Upper lobe of left lung (tissue), 6 donors: ENCODE measurements around the gene ARHGAP45. TPM values are rescaled to one million over a fixed set of nuclear protein-coding genes. Genes with fewer than 3 reads are reported as not detected.

Experiments used
- ATAC-seq, 2 donors: fragments of 200-7000 bp; cut with Tn5 transposase; one replicate each; pipeline ENCODE4 v1.9.1; 2022; ENCODE audit warnings: mild to moderate bottlenecking in 2 of 2, moderate library complexity in 2 of 2; ENCODE audit not compliant: low FRiP score in 2 of 2
- DNase-seq, 2 donors: peaks; one replicate each; pipeline ENCODE4 v3.0.0-alpha.2; 2019 to 2020
- H3K27ac ChIP-seq, 4 donors: fragments of 200-600 bp; sonication (generic); one replicate each; pipeline ENCODE4 v1.5.1; 2016 to 2019
- H3K27me3 ChIP-seq, 4 donors: fragments of 200-600 bp; sonication (generic); one replicate each; pipeline ENCODE4 v1.5.1; 2017 to 2019
- H3K36me3 ChIP-seq, 4 donors: fragments of 200-600 bp; sonication (generic); one replicate each; pipeline ENCODE4 v1.5.1; 2016 to 2019
- H3K4me1 ChIP-seq, 4 donors: fragments of 200-600 bp; sonication (generic); one replicate each; pipeline ENCODE4 v1.5.1; 2018 to 2019
- H3K4me3 ChIP-seq, 4 donors: fragments of 200-600 bp; sonication (generic); one replicate each; pipeline ENCODE4 v1.5.1; 2017 to 2019; ENCODE audit warnings: mild to moderate bottlenecking in 2 of 4, moderate library complexity in 1 of 4
- H3K9me3 ChIP-seq, 4 donors: fragments of 200-600 bp; sonication (generic); one replicate each; pipeline ENCODE4 v1.5.1; 2018 to 2019
- EP300 ChIP-seq, 4 donors: sonication (generic); formaldehyde crosslinking; IDR thresholded peaks; one replicate each; pipeline ENCODE4 v1.5.1; 2017; ENCODE audit warnings: antibody characterized with exemption in 4 of 4, control low read depth in 2 of 4
- POLR2A ChIP-seq, 4 donors: fragments of 450-650 bp; IDR thresholded peaks; one replicate each; pipeline ENCODE4 v1.5.1; 2016 to 2017; ENCODE audit warnings: antibody characterized with exemption in 4 of 4, mild to moderate bottlenecking in 2 of 4
- POLR2AphosphoS5 ChIP-seq, 2 donors: sonication (generic); formaldehyde crosslinking; IDR thresholded peaks; one replicate each; pipeline ENCODE4 v1.5.1; 2017; ENCODE audit warnings: antibody characterized with exemption in 2 of 2
- WGBS, 2 donors: methylation state at CpG; one replicate each; pipeline ENCODE4 v1.1.5; 2017 to 2018; 5-methylcytosine and 5-hydroxymethylcytosine counted together
- total RNA-seq, 6 donors: library from RNA; depleted of rRNA in 4 of 6; stranded (reverse); fragments of >200 nt in 4 of 6; gene quantifications; one replicate each; pipeline versions ENCODE4 v1.1.0 to v1.2.1, GENCODE V29; 2016 to 2021
- TF ChIP-seq, protein P1 (sequence below), 6 experiments: fragments of 450-650 bp in 4 of 6; fragments of 200-600 bp in 2 of 6; sonication (generic) in 2 of 6; IDR thresholded peaks; one replicate each; pipeline ENCODE4 v1.5.1; 2016 to 2019; ENCODE audit warnings: antibody characterized with exemption in 6 of 6
- donor health status: DM: no; HTN: no; CAD: no; lungs with moderate emphysema.
- donor health status: DM: no; HTN: yes; CAD: no; lungs with severe emphysema.

ARHGAP45 gene
- total RNA-seq, 6 donors from 2014 or later: 91.6 to 332 (median 123) TPM

DNA sequence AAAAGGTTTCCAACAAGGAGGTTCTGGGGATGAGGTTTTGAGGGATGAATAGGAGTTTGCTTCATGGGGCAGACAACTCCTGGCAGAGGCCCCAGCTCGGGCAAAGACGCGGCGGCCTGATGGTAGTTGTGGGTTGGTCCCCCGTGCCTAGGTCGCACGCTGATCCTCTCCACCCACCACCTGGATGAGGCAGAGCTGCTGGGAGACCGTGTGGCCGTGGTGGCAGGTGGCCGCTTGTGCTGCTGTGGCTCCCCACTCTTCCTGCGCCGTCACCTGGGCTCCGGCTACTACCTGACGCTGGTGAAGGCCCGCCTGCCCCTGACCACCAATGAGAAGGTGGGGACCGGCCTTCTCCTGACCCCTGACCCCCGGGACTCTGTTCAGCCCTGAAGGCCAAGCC lies 15.2 kb upstream of the ARHGAP45 start:
- WGBS, 2 donors: 94 to 98% methylated on average over 15 to 16 of the region's 17 CpGs
- peak in 1 of 2 donors; percentile 74 for DNase-seq
- Histone ChIP-seq H3K9me3 (peaks cover 0 to 8% (median 3%) of the 10 kb centered on the region in 4 donors), H3K27ac (no peak overlapping the region), H3K4me1 (no peaks in the 10 kb centered on the region), H3K4me3 (no peak overlapping the region), H3K27me3 (no peaks in the 10 kb centered on the region), H3K36me3 (peaks cover 0 to 21% (median 7%) of the 10 kb centered on the region in 4 donors)
- TF ChIP-seq POLR2AphosphoS5 (IDR thresholded peaks at IDR 0.05): no peak
- TF ChIP-seq EP300 (IDR thresholded peaks at IDR 0.05): no peak
- no peak for TF ChIP-seq POLR2A (IDR thresholded peaks at IDR 0.05)
- TF ChIP-seq, protein P1, sequence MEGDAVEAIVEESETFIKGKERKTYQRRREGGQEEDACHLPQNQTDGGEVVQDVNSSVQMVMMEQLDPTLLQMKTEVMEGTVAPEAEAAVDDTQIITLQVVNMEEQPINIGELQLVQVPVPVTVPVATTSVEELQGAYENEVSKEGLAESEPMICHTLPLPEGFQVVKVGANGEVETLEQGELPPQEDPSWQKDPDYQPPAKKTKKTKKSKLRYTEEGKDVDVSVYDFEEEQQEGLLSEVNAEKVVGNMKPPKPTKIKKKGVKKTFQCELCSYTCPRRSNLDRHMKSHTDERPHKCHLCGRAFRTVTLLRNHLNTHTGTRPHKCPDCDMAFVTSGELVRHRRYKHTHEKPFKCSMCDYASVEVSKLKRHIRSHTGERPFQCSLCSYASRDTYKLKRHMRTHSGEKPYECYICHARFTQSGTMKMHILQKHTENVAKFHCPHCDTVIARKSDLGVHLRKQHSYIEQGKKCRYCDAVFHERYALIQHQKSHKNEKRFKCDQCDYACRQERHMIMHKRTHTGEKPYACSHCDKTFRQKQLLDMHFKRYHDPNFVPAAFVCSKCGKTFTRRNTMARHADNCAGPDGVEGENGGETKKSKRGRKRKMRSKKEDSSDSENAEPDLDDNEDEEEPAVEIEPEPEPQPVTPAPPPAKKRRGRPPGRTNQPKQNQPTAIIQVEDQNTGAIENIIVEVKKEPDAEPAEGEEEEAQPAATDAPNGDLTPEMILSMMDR (IDR thresholded peaks at IDR 0.05): no peak
- no peak for ATAC-seq

DNA sequence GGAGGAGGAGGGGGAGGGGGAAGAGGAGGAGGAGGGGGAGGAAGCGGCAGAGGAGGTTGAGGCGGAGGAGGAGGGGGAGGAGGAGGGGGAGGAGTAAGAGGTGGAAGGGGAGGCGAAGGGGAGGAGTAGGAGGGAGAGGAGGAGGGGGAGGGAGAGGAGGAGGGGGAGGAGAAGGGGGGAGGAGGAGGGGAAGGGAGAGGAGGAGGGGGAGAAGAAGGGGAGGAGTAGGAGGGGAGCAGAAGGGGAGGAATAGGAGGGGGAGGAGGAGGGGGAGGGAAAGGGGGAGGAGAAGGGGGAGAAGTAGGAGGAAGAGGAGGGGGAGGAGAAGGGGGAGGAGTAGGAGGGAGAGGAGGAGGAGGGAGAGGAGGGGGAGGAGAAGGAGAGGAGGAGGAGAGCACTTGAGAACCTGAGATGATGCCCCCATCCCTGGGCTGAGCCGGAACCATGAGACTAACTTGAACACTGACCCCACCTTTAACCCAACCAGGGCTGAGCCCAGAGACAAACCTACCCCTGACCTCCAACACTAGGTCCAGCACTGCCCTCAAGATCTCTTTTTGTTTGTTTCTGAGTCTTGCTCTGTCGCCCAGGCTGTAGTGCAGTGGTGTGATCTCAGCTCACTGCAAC lies 14.5 kb upstream of the ARHGAP45 start:
- Histone ChIP-seq H3K27me3 (no peaks in the 10 kb centered on the region), H3K27ac (no peak overlapping the region), H3K36me3 (peaks cover 0 to 19% (median 3%) of the 10 kb centered on the region in 4 donors), H3K9me3 (peaks cover 6 to 14% (median 10%) of the 10 kb centered on the region in 4 donors), H3K4me1 (no peaks in the 10 kb centered on the region), H3K4me3 (no peak overlapping the region)
- DNase-seq: no peak
- no peak for ATAC-seq
- TF ChIP-seq POLR2A (IDR thresholded peaks at IDR 0.05) (no peak), POLR2AphosphoS5 (IDR thresholded peaks at IDR 0.05) (no peak)
- 74 to 83% methylated on average over 2 of the region's 5 CpGs for WGBS, 2 donors

DNA sequence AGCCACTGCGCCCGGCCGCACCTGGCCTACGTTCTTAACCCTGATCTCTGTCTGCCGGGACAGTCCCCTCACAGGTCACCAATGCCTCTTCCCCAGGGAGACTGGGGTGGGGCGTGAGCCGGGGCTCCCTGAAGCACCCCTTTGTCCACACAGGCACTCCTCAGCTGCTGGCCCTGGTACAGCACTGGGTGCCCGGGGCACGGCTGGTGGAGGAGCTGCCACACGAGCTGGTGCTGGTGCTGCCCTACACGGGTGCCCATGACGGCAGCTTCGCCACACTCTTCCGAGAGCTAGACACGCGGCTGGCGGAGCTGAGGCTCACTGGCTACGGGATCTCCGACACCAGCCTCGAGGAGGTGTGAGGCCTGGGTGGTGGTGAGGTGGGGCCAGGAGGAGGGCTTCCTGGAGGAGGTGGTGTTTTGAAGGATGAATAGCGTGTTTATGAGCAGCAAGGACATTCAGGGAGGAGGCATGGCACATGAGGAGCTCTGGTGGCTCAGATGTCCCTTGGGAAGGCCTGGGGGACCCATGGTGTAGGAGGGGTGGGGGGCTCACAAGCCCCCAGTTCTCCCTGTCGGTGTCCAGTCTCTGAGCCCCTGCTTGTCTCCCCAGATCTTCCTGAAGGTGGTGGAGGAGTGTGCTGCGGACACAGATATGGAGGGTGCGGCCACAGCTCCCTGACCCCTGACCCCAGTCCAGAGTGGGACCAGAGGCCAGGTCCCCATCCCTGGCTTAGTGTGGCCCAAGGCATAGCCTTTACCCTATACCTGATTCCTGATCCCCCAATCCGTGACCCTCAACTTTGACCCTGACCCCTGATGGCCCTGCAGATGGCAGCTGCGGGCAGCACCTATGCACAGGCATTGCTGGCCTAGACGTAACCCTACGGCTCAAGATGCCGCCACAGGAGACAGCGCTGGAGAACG lies 13.5 kb upstream of the ARHGAP45 start:
- DNase-seq (peak in 1 of 2 donors; percentile 83), ATAC-seq (no peak)
- Histone ChIP-seq H3K9me3 (peaks cover 14 to 24% (median 19%) of the 10 kb centered on the region in 4 donors), H3K27me3 (no peaks in the 10 kb centered on the region), H3K4me3 (no peak overlapping the region), H3K27ac (no peak overlapping the region), H3K36me3 (peaks cover 0 to 18% (median 3%) of the 10 kb centered on the region in 4 donors), H3K4me1 (no peaks in the 10 kb centered on the region)
- WGBS, 2 donors: 91% methylated on average over 20 to 29 of the region's 31 CpGs
- no peak for TF ChIP-seq POLR2AphosphoS5 (IDR thresholded peaks at IDR 0.05)
- TF ChIP-seq, protein P1 (IDR thresholded peaks at IDR 0.05): no peak
- TF ChIP-seq EP300 (IDR thresholded peaks at IDR 0.05): no peak
- no peak for TF ChIP-seq POLR2A (IDR thresholded peaks at IDR 0.05)

DNA sequence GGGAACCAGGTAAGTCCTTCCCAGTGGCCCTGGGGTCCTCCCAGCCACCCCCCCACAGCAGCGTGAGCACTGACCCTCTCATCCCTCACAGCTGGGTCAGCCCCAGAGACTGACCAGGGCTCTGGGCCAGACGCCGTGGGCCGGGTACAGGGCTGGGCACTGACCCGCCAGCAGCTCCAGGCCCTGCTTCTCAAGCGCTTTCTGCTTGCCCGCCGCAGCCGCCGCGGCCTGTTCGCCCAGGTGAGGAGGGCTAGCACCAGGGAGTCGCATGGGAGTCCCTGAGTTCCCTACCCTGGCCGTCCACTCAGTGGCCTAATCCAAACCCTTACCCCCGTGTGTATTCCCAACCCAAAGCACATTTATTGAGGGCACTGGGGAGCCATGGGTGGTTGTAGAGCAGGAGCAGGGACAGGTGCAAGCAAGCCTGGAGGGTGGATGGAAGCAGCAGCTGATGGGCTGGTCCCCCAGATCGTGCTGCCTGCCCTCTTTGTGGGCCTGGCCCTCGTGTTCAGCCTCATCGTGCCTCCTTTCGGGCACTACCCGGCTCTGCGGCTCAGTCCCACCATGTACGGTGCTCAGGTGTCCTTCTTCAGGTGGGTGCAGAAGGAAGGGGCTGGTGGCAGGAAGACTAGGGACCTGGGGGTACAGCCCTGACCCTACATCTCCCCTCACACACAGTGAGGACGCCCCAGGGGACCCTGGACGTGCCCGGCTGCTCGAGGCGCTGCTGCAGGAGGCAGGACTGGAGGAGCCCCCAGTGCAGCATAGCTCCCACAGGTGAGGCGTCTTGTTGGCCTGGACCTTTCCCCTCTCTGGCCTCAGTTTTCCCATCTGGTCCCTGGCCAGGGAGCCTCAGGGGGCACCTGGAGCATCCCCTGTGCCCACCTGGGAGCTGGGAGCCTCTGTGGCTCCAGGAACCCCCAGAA lies 12.6 kb upstream of the ARHGAP45 start:
- Histone ChIP-seq H3K36me3 (peaks cover 0 to 23% (median 3%) of the 10 kb centered on the region in 4 donors), H3K9me3 (peaks cover 17 to 28% (median 22%) of the 10 kb centered on the region in 4 donors), H3K27me3 (no peaks in the 10 kb centered on the region), H3K4me3 (no peak overlapping the region), H3K27ac (no peak overlapping the region), H3K4me1 (no peaks in the 10 kb centered on the region)
- ATAC-seq (no peak), DNase-seq (peak in 1 of 2 donors; percentile 81)
- WGBS, 2 donors: 94% methylated on average over 20 to 28 of the region's 28 CpGs
- TF ChIP-seq POLR2AphosphoS5 (IDR thresholded peaks at IDR 0.05) (no peak), POLR2A (IDR thresholded peaks at IDR 0.05) (no peak), EP300 (IDR thresholded peaks at IDR 0.05) (no peak)
- TF ChIP-seq, protein P1 (IDR thresholded peaks at IDR 0.05): no peak
